ENCODE data around the gene CTF1.

The CTF1 gene

GRCh38 chr16:30946671-30947540 is 50.5 kb downstream of the CTF1 start:
- Histone ChIP-seq H3K9me3 (ENCODE audit: control insufficient read depth, insufficient read depth, low read length) (no peaks in the 10 kb centered on the region), H3K4me1 (ENCODE audit: insufficient read depth, low read length) (peaks cover 19% of the 10 kb centered on the region; the same call in 1 of the 2 replicates), H3K36me3 (ENCODE audit: insufficient read depth, low read length) (0 out of 2 replicates have a peak, but pooled peaks cover 3% of the 10 kb centered on the region), H3K9ac (ENCODE audit: low read depth, low read length) (no peak overlapping the region)

GRCh38 chr16:30947541-30947858 is 51.1 kb downstream of the CTF1 start:
- peak overlapping the region; percentile 73 for H3K9ac ChIP-seq (ENCODE audit: low read depth, low read length)
- H3K9me3 ChIP-seq (ENCODE audit: control insufficient read depth, insufficient read depth, low read length): no peaks in the 10 kb centered on the region
- H3K36me3 ChIP-seq (ENCODE audit: insufficient read depth, low read length): 0 out of 2 replicates have a peak, but pooled peaks cover under 1% of the 10 kb centered on the region
- H3K4me1 ChIP-seq (ENCODE audit: insufficient read depth, low read length): peaks cover 17% of the 10 kb centered on the region; the same call in 1 of the 2 replicates

DNA sequence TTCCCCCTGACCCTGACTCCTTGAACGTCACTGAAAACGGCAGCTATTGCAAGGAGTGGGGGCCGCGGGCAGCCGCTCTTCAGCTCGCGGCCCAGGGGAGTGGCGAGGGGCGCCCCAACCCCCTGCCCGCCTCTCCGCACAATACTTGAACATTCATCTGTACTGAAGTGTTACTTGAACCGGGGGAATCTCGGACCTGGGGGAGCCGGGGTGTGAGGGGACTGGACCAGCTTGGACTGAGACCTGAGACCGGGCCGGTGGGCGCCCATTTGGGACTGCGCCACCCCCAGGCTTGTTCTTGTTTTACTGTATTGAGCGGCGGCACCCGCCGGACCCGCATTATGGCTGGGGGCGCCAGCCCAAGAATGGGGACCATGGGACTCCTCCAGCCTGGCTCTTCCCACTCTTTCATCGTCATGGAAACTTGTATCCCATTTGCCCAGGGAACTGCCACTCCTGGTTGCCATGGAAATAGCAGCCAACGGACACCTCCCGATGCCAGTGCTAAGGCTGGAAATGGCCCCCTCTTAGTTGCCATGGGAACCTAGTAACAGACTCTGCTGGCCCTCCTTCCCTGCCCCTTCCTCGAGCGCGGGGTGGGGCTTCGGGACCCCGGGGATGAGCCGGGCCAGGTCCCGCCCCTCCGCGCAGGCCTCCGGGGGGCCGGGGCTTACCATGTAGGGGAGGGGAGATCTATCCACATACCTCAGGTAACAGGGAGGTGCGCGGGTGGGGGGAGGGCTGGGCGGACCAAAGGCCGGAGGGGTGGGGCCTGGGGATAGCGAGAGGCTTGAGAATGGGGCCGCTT is 51.6 kb downstream of the CTF1 start:
- no peaks in the 10 kb centered on the region for H3K36me3 ChIP-seq (ENCODE audit: insufficient read depth, low read length)

DNA sequence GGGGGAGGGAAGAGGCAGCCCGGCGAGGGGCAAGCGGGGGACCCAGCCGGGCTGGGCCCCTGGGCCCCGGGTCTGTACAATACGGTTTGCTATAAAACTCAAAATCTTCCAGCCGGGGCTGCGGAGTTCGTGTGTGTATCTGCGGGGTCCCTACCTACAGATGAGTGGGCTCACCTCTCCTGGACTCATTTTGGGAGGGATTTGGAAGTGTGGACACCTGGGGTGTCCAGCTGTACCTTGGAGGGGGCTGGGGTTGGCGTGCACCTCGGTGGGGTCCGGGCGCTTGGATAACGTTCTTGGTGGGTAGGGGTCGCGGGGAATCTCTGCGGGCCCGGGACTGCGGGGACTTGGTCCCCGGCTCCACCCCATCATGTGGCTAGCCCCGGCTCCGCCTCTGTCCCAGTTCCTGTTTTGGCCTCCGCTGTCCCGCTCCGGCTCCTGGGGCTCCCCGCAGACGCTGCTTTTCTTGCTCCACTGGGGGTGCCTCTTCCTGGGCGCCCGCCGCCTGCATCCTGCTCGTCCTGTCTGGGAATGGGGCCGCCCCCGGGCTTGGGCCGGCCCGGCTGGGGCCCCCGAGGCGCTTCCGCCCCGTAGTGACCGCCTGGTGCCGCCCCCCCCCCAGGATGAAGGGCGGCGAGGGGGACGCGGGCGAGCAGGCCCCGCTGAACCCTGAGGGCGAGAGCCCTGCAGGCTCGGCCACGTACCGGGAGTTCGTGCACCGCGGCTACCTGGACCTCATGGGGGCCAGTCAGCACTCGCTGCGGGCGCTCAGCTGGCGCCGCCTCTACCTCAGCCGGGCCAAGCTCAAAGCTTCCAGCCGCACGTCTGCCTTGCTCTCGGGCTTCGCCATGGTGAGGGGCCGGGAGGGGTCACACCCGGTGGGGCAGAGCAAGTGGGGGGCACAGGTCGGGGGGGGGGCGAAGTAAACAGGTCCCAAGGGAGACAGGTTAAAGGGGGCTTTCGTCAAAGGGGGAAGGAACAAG is 52.5 kb downstream of the CTF1 start, which contains the start of gene ORAI3:
TSS of gene ORAI3 (plus strand) at position 402 of the 983 bp plus-strand sequence. CDS start at position 624, 222 bp downstream.
- no peaks in the 10 kb centered on the region for H3K36me3 ChIP-seq (ENCODE audit: insufficient read depth, low read length)
- no peaks in the 10 kb centered on the region for H3K9me3 ChIP-seq (ENCODE audit: control insufficient read depth, insufficient read depth, low read length)
- H3K4me1 ChIP-seq (ENCODE audit: insufficient read depth, low read length): peaks cover 12% of the 10 kb centered on the region; the same call in 1 of the 2 replicates
- H3K9ac ChIP-seq (ENCODE audit: low read depth, low read length): peak within 1 kb of the TSS; percentile 93

More for the DNA sequence above, 51.6 kb downstream of the CTF1 start:
- peaks cover 12% of the 10 kb centered on the region; the same call in 1 of the 2 replicates for H3K4me1 ChIP-seq (ENCODE audit: insufficient read depth, low read length)
- H3K9me3 ChIP-seq (ENCODE audit: control insufficient read depth, insufficient read depth, low read length): no peaks in the 10 kb centered on the region
- H3K9ac ChIP-seq (ENCODE audit: low read depth, low read length): peak overlapping the region; percentile 93

GRCh38 chr16:30949650-30950515 is 53.5 kb downstream of the CTF1 start:
- peak overlapping the region; percentile 93; the same call in 1 of the 2 replicates for H3K9ac ChIP-seq (ENCODE audit: low read depth, low read length)
- H3K36me3 ChIP-seq (ENCODE audit: insufficient read depth, low read length): no peaks in the 10 kb centered on the region
- H3K4me1 ChIP-seq (ENCODE audit: insufficient read depth, low read length): peaks cover 12% of the 10 kb centered on the region; the same call in 1 of the 2 replicates
- H3K9me3 ChIP-seq (ENCODE audit: control insufficient read depth, insufficient read depth, low read length): no peaks in the 10 kb centered on the region

GRCh38 chr16:30950516-30951065 is 54.2 kb downstream of the CTF1 start:
- H3K36me3 ChIP-seq (ENCODE audit: insufficient read depth, low read length): no peaks in the 10 kb centered on the region
- peaks cover 12% of the 10 kb centered on the region; the same call in 1 of the 2 replicates for H3K4me1 ChIP-seq (ENCODE audit: insufficient read depth, low read length)
- H3K9ac ChIP-seq (ENCODE audit: low read depth, low read length): peak overlapping the region; percentile 93; the same call in 1 of the 2 replicates
- no peaks in the 10 kb centered on the region for H3K9me3 ChIP-seq (ENCODE audit: control insufficient read depth, insufficient read depth, low read length)

GRCh38 chr16:30951193-30951592 is 54.8 kb downstream of the CTF1 start:
- Histone ChIP-seq H3K9ac (ENCODE audit: low read depth, low read length) (no peak overlapping the region), H3K36me3 (ENCODE audit: insufficient read depth, low read length) (no peaks in the 10 kb centered on the region), H3K4me1 (ENCODE audit: insufficient read depth, low read length) (peaks cover 12% of the 10 kb centered on the region; the same call in 1 of the 2 replicates), H3K9me3 (ENCODE audit: control insufficient read depth, insufficient read depth, low read length) (no peaks in the 10 kb centered on the region)

DNA sequence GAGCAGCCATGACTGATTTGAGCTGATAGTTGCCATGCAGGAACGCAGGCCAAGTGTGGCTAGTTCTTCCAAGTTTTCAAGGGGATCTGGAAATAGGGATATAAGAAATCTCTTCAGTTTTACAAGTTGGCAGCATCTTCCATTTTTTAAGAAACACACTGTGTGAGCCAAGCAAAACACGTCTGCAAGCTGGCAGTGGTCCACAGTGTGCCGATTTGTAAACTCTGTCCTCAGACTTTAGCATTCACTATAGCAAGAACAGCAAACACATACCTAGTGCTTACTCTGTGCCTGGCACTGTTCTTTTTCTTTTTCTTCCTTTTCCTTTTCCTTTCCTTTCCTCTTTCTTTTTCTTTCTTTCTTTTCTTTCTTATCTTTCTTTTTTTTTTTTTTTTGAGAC is 55.3 kb downstream of the CTF1 start:
- H3K9ac ChIP-seq (ENCODE audit: low read depth, low read length): no peak overlapping the region
- peaks cover 12% of the 10 kb centered on the region; the same call in 1 of the 2 replicates for H3K4me1 ChIP-seq (ENCODE audit: insufficient read depth, low read length)
- H3K9me3 ChIP-seq (ENCODE audit: control insufficient read depth, insufficient read depth, low read length): no peaks in the 10 kb centered on the region
- H3K36me3 ChIP-seq (ENCODE audit: insufficient read depth, low read length): no peaks in the 10 kb centered on the region

DNA sequence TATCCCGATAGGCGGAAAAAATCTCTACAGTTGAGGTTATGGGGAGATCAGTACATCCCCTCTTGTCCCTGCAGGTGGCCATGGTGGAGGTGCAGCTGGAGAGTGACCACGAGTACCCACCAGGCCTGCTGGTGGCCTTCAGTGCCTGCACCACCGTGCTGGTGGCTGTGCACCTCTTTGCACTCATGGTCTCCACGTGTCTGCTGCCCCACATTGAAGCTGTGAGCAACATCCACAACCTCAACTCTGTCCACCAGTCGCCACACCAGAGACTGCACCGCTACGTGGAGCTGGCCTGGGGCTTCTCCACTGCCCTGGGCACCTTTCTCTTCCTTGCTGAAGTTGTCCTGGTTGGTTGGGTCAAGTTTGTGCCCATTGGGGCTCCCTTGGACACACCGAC is 56.7 kb downstream of the CTF1 start:
- peaks cover 6% of the 10 kb centered on the region; the same call in 1 of the 2 replicates for H3K4me1 ChIP-seq (ENCODE audit: insufficient read depth, low read length)
- H3K9me3 ChIP-seq (ENCODE audit: control insufficient read depth, insufficient read depth, low read length): no peaks in the 10 kb centered on the region
- no peaks in the 10 kb centered on the region for H3K36me3 ChIP-seq (ENCODE audit: insufficient read depth, low read length)
- no peak overlapping the region for H3K9ac ChIP-seq (ENCODE audit: low read depth, low read length)

All from ES-I3 (cell line).